Retinal pigment epithelial cell (primary cell): Measurements from ENCODE around the gene SLC8A2.

Source experiments
- DNase-seq: peaks from one replicate; pipeline ENCODE4 v3.0.0-alpha.2; 2010; ENCODE audit warnings: low read depth
- H3K4me3 ChIP-seq: 2 replicates; pipeline ENCODE4 v1.5.1; 2011; ENCODE audit warnings: mild to moderate bottlenecking, low read length, control low read depth, moderate library complexity
- CTCF ChIP-seq: conservative IDR thresholded peaks from 2 replicates; pipeline ENCODE4 v1.5.1; 2011; ENCODE audit warnings: low read depth, low read length, control low read depth, inconsistent platforms

SLC8A2 gene

GRCh38 chr19:47503826-47504150 is 32.1 kb upstream of the SLC8A2 start:
- no peak for TF ChIP-seq CTCF
- DNase-seq: no peak
- H3K4me3 ChIP-seq: no peak overlapping the region

DNA sequence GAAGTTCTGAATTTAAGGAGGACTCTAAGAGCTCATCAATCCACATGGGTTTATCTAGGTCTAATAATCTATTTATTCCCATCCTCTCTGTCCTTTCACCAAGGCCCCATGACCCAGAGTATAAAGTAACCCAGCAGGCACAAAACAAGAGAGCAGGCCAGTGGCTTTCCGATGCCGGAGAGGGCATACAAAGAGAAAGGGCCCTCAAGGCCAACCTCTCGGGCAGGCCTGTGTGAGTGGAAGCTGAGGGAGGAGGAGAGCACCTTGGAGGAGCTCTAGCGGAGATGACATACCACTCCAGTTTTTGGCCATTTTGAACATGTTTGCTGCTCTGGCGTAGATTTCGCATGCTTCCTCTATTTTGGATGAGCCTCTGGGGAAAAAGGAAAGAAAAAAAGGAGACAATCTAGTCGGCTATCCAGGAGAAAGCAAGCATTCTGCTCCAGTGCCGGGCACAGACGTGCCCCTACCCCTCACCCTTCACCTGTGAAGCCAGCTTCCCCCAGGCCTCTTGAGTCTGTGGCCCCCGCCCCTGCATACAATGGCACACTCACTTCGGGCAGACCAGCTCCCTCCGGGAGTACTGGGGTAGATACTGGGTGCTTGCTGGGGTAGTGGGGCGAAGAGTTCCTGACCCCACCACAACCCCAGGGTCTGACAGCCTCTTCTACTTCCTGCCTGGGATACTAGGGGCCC is 31.6 kb upstream of the SLC8A2 start:
- no peak for TF ChIP-seq CTCF
- no peak overlapping the region for H3K4me3 ChIP-seq
- DNase-seq: no peak

- no peak overlapping the region for H3K4me3 ChIP-seq
- DNase-seq: no peak
Observed at GRCh38 chr19:47499863-47500830, 28.5 kb upstream of the SLC8A2 start.

GRCh38 chr19:47499371-47499770 is 27.7 kb upstream of the SLC8A2 start:
- TF ChIP-seq CTCF: no peak
- H3K4me3 ChIP-seq: no peak overlapping the region
- no peak for DNase-seq

More at GRCh38 chr19:47499863-47500830, 28.5 kb upstream of the SLC8A2 start:
- no peak for TF ChIP-seq CTCF

GRCh38 chr19:47498561-47498960 is 26.9 kb upstream of the SLC8A2 start:
- no peak for DNase-seq
- TF ChIP-seq CTCF: no peak
- H3K4me3 ChIP-seq: no peak overlapping the region

DNA sequence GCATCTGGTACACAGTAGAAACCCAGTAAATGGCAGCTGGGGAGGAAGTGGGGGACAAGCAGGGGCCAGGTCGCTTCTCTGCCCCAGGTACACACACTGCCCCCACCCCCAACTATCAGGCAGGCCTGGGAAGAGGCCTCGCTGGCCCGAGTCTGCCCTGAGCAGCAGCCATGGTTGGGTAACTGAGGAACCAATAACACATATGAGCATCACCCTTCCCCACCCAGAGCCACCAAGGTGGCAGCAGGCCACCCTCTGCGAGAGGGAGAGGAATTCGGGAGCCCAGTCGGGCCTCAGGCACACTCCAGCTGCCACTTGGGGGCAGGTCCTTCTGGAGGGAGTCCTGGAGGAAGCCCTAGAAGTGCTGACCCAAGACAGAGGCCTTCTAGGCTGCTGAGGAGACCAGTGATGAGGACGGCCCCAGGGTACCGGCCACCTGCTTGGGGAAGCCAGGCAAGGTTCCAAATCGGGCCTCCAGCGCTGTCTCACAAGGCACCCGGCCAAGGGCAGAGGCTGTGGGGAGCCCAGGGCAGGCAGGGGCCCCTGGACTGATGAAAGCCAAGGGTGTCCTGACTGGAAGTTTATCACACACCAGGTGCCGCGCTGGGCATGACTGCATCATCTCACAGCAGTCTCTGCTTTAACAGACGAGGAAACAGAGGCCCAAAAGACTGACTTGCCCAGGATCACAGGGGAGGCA is 26.3 kb upstream of the SLC8A2 start:
- no peak overlapping the region for H3K4me3 ChIP-seq
- no peak for DNase-seq
- TF ChIP-seq CTCF: no peak
